IMR-90 (cell line): ENCODE data around the gene ETV7. TPM values are rescaled to one million over a fixed set of nuclear protein-coding genes. Genes with fewer than 3 reads are reported as not detected.

Source experiments
- ATAC-seq: fragments of 200-7000 bp; cut with Tn5 transposase; 2 replicates; pipeline ENCODE4 v1.9.1; 2020; ENCODE audit warnings: low read depth, mild to moderate bottlenecking, moderate library complexity
- BruUV-seq: library from RNA; stranded (reverse); fragments of 400-500 nt; replicated peaks from 2 replicates; lab custom pipeline; 2021; lab: Mats Ljungman, UMichigan
- CTCF ChIA-PET: fragments of 300-600 bp; formaldehyde crosslinking; extraction: SDS; loops from one replicate; lab custom pipeline; 2021; ENCODE audit warnings: antibody characterized with exemption; lab: Yijun Ruan, JAX
- POLR2A ChIA-PET: fragments of 300-600 bp; sonication (Branson Sonifier 250); formaldehyde crosslinking; loops from one replicate; lab custom pipeline; 2022; ENCODE audit warnings: antibody characterized with exemption; ENCODE audit not compliant: unreplicated experiment; lab: Charles Lee
- DNase-seq: peaks from one replicate; pipeline ENCODE4 v3.0.0; 2013
- H2AFZ ChIP-seq: replicated peaks from 2 replicates; pipeline ENCODE3; 2013; ENCODE audit warnings: low read length, mild to moderate bottlenecking; ENCODE audit not compliant: poor library complexity
- H2AK5ac ChIP-seq: 2 replicates; pipeline ENCODE4 v1.6.1; 2013; ENCODE audit warnings: low read depth, low read length, inconsistent platforms
- H2AK9ac ChIP-seq: replicated peaks from 2 replicates; pipeline ENCODE3; 2013; ENCODE audit warnings: mild to moderate bottlenecking, low read depth, low read length, moderate library complexity; ENCODE audit not compliant: poor library complexity
- H2BK120ac ChIP-seq: 2 replicates; pipeline ENCODE4 v1.6.1; 2013; ENCODE audit warnings: low read depth, low read length, inconsistent platforms
- H2BK15ac ChIP-seq: 3 replicates; pipeline ENCODE4 v1.6.1; 2013; ENCODE audit warnings: low read depth, low read length, inconsistent platforms
- H2BK20ac ChIP-seq: 2 replicates; pipeline ENCODE4 v1.6.1; 2013; ENCODE audit warnings: low read depth, mild to moderate bottlenecking, inconsistent platforms, low read length, moderate library complexity
- H2BK5ac ChIP-seq: 2 replicates; pipeline ENCODE4 v1.6.1; 2013; ENCODE audit warnings: mild to moderate bottlenecking, low read depth, low read length, inconsistent platforms; ENCODE audit not compliant: poor library complexity, severe bottlenecking
- H3K14ac ChIP-seq: replicated peaks from 2 replicates; pipeline ENCODE4 v1.6.1; 2013; ENCODE audit warnings: low read depth, low read length, inconsistent platforms
- H3K18ac ChIP-seq: 2 replicates; pipeline ENCODE4 v1.6.1; 2013; ENCODE audit warnings: low read depth, low read length, control low read depth
- H3K23ac ChIP-seq: 2 replicates; pipeline ENCODE4 v1.6.1; 2013; ENCODE audit warnings: low read depth, low read length, inconsistent platforms
- H3K27ac ChIP-seq: 2 replicates; pipeline ENCODE4 v1.5.1; 2013; ENCODE audit warnings: mild to moderate bottlenecking, control low read depth, low read length; ENCODE audit not compliant: insufficient read depth
- H3K27me3 ChIP-seq: 2 replicates; pipeline ENCODE4 v1.6.1; 2013; ENCODE audit warnings: low read length; ENCODE audit not compliant: control insufficient read depth, insufficient read depth
- H3K36me3 ChIP-seq: 2 replicates; pipeline ENCODE4 v1.6.1; 2013; ENCODE audit warnings: low read length, mixed read lengths; ENCODE audit not compliant: control insufficient read depth, insufficient read depth
- H3K4ac ChIP-seq: 2 replicates; pipeline ENCODE4 v1.6.1; 2013; ENCODE audit warnings: low read depth, low read length, inconsistent platforms
- H3K4me1 ChIP-seq: 2 replicates; pipeline ENCODE4 v1.6.1; 2013; ENCODE audit warnings: low read length, mixed read lengths; ENCODE audit not compliant: control insufficient read depth, insufficient read depth
- H3K4me2 ChIP-seq: 2 replicates; pipeline ENCODE4 v1.6.1; 2013; ENCODE audit warnings: low read depth, mild to moderate bottlenecking, control low read depth, low read length, moderate library complexity
- H3K4me3 ChIP-seq: 2 replicates; pipeline ENCODE4 v1.5.1; 2013; ENCODE audit warnings: low read depth, mild to moderate bottlenecking, control low read depth, low read length, moderate library complexity; ENCODE audit not compliant: insufficient read depth
- H3K56ac ChIP-seq: 2 replicates; pipeline ENCODE4 v1.6.1; 2013; ENCODE audit warnings: low read length, inconsistent platforms; ENCODE audit not compliant: insufficient read depth; ENCODE audit errors: extremely low read depth
- H3K79me1 ChIP-seq, 2 experiments: 2 replicates each; pipeline ENCODE4 v1.6.1; 2013; ENCODE audit warnings: low read length in 2 of 2, inconsistent platforms in 1 of 2, low read depth in 1 of 2
- H3K9ac ChIP-seq: 2 replicates; pipeline ENCODE4 v1.6.1; 2013; ENCODE audit warnings: low read depth, low read length, control low read depth
- H3K9me1 ChIP-seq: 2 replicates; pipeline ENCODE4 v1.6.1; 2013; ENCODE audit warnings: low read length, inconsistent platforms; ENCODE audit not compliant: insufficient read depth
- H3K9me3 ChIP-seq: 2 replicates; pipeline ENCODE4 v1.6.1; 2013; ENCODE audit warnings: low read length; ENCODE audit not compliant: control insufficient read depth, insufficient read depth
- H4K20me1 ChIP-seq: 2 replicates; pipeline ENCODE4 v1.6.1; 2013; ENCODE audit warnings: low read length, inconsistent platforms; ENCODE audit not compliant: insufficient read depth
- H4K5ac ChIP-seq: 2 replicates; pipeline ENCODE4 v1.6.1; 2013; ENCODE audit warnings: mild to moderate bottlenecking, low read depth, low read length, control low read depth
- H4K8ac ChIP-seq, 2 experiments: 2 replicates each; pipeline ENCODE4 v1.6.1; 2013; ENCODE audit warnings: low read depth in 2 of 2, low read length in 2 of 2, control low read depth in 1 of 2, inconsistent platforms in 1 of 2
- H4K91ac ChIP-seq: 2 replicates; pipeline ENCODE4 v1.6.1; 2013; ENCODE audit warnings: low read depth, low read length, inconsistent platforms; ENCODE audit not compliant: insufficient read depth
- BHLHE40 ChIP-seq: fragments of 150-350 bp; IDR thresholded peaks from 2 replicates; pipeline ENCODE4 v1.6.1; 2016; ENCODE audit warnings: mild to moderate bottlenecking, low read depth, low read length
- CEBPB ChIP-seq: IDR thresholded peaks from 2 replicates; pipeline ENCODE4 v1.6.1; 2012; ENCODE audit warnings: low read depth, low read length, improper control_type of control experiment
- CHD1 ChIP-seq: IDR thresholded peaks from 2 replicates; pipeline ENCODE4 v1.6.1; 2012; ENCODE audit warnings: low read depth, low read length, improper control_type of control experiment
- FOS ChIP-seq: fragments of 150-350 bp; IDR thresholded peaks from 2 replicates; pipeline ENCODE4 v1.6.1; 2016; ENCODE audit warnings: low read depth, low read length
- MAFK ChIP-seq: IDR thresholded peaks from 2 replicates; pipeline ENCODE4 v1.6.1; 2012; ENCODE audit warnings: low read depth, low read length, improper control_type of control experiment
- MAZ ChIP-seq: IDR thresholded peaks from 2 replicates; pipeline ENCODE4 v1.6.1; 2012; ENCODE audit warnings: low read depth, mild to moderate bottlenecking, low read length, improper control_type of control experiment, moderate library complexity, borderline replicate concordance
- NFE2L2 ChIP-seq: fragments of 150-350 bp; IDR thresholded peaks from 2 replicates; pipeline ENCODE4 v1.6.1; 2016; ENCODE audit warnings: low read depth, mild to moderate bottlenecking, low read length
- POLR2A ChIP-seq: IDR thresholded peaks from 2 replicates; pipeline ENCODE4 v1.6.1; 2012; ENCODE audit warnings: mild to moderate bottlenecking, low read depth, low read length
- RFX5 ChIP-seq: IDR thresholded peaks from 2 replicates; pipeline ENCODE4 v1.8.0; 2012; ENCODE audit warnings: low read depth, mild to moderate bottlenecking, low read length, moderate library complexity
- WGBS, 2 experiments: methylation state at CpG; one replicate each; pipeline versions ENCODE4 v1.1.5 to v1.1.7; 2013; ENCODE audit warnings: missing lambda C conversion rate in 2 of 2; ENCODE audit not compliant: insufficient read length in 1 of 2; ENCODE audit errors: extremely low coverage in 2 of 2; 5-methylcytosine and 5-hydroxymethylcytosine counted together
- dilution Hi-C: fragments of 300-500 bp; cut with HindIII; formaldehyde crosslinking; loops from one replicate; pipeline ENCODE4 v1.14.3; 2018; ENCODE audit warnings: low sequenced_read_pairs; ENCODE audit not compliant: unreplicated experiment
- in situ Hi-C: fragments of 300-500 bp; cut with MboI; formaldehyde crosslinking; loops from 3 replicates; pipeline ENCODE4 v1.14.3; 2019; ENCODE audit warnings: low sequenced_read_pairs, inconsistent platforms, mixed read lengths
- intact Hi-C: fragments of 100-400 bp; cut with micrococcal nuclease; formaldehyde crosslinking; loops from 2 replicates; pipeline ENCODE4 v1.10.0; 2022
- polyA plus RNA-seq, 3 experiments: library from polyadenylated mRNA; depleted of rRNA; stranded (reverse); fragments of >200 nt; gene quantifications; 2 replicates each; pipeline ENCODE4 v1.2.3, GENCODE V29; 2012; ENCODE audit warnings: low replicate concordance in 1 of 3
- total RNA-seq: library from RNA; depleted of rRNA; stranded (reverse); fragments of >200 nt; gene quantifications from 2 replicates; pipeline ENCODE4 v1.2.3, GENCODE V29; 2012
- TF ChIP-seq, protein P1 (sequence below): fragments of 150-350 bp; IDR thresholded peaks from 2 replicates; pipeline ENCODE4 v1.6.1; 2016; ENCODE audit warnings: low read depth, mild to moderate bottlenecking, low read length, moderate library complexity, borderline replicate concordance

Gene ETV7
- total and polyA plus RNA-seq, 2 of the 4 experiments (the other 2 are of a cell fraction): 0.17 to 0.18 TPM

DNA sequence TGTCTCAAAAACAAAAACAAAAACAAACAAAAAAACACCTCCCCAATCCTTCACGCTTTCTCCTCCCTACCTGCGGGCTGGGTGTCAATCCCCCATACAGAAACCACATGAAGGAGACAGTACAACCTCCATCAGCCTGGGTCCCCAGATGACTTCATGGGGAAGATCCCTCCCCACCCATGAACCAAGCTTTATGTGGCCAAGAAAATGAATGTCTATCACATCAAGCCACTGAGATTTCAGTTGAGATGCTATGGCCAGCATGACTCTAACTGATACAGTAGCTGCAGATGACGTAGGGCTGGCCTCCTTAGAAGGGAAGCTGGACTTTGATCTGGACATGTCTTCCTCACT, 29.6 kb downstream of the ETV7 start:
- Histone ChIP-seq H3K56ac (no peak overlapping the region), H3K27ac (no peak overlapping the region), H4K20me1 (no peaks in the 10 kb centered on the region), H3K27me3 (peaks cover 8% of the 10 kb centered on the region), H3K9ac (no peak overlapping the region), H4K5ac (no peak overlapping the region; the same call in 1 of the 2 replicates), H3K14ac (no peak overlapping the region), H3K18ac (no peak overlapping the region), H2BK15ac (no peak overlapping the region), H3K4me1 (peaks cover 7% of the 10 kb centered on the region), H4K91ac (no peak overlapping the region), H3K36me3 (no peaks in the 10 kb centered on the region), H2BK120ac (no peak overlapping the region), H3K4ac (no peak overlapping the region), H3K4me2 (no peak overlapping the region), H3K4me3 (no peak overlapping the region), H3K9me3 (no peaks in the 10 kb centered on the region), H2AK9ac (no peak overlapping the region), H2BK20ac (no peak overlapping the region), H3K79me1 (no peaks in the 10 kb centered on the region), H3K9me1 (no peaks in the 10 kb centered on the region), H2AFZ (no peak overlapping the region), H3K23ac (no peak overlapping the region), H2AK5ac (no peak overlapping the region), H4K8ac (no peak overlapping the region), H2BK5ac (no peak overlapping the region)
- POLR2A ChIA-PET: interaction anchor here (0.6 kb wide), 1 partner anchor 222 kb away, joined by 5 read pairs; no protein-coding TSS in a partner anchor
- dilution Hi-C loops: no loop called here
- DNase-seq (no peak), ATAC-seq (no peak)
- WGBS, 2 experiments: no CpG with 5 or more reads among the region's 3 CpGs
- CTCF ChIA-PET: interaction anchor here (1.4 to 1.8 kb wide), 2 partner anchors 17 to 55 kb away, joined by 6 to 8 read pairs; no protein-coding TSS in a partner anchor
- no TSS peak for BruUV-seq
- in situ Hi-C loops: loop anchor here (5.0 kb wide), 1 partner anchor 231 kb away; no protein-coding TSS in a partner anchor
- intact Hi-C loops: no loop called here
- no peak for TF ChIP-seq FOS
- TF ChIP-seq BHLHE40: no peak
- TF ChIP-seq MAZ: no peak
- TF ChIP-seq NFE2L2: no peak
- TF ChIP-seq, protein P1, sequence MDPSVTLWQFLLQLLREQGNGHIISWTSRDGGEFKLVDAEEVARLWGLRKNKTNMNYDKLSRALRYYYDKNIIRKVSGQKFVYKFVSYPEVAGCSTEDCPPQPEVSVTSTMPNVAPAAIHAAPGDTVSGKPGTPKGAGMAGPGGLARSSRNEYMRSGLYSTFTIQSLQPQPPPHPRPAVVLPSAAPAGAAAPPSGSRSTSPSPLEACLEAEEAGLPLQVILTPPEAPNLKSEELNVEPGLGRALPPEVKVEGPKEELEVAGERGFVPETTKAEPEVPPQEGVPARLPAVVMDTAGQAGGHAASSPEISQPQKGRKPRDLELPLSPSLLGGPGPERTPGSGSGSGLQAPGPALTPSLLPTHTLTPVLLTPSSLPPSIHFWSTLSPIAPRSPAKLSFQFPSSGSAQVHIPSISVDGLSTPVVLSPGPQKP: no peak
- TF ChIP-seq RFX5: no peak
- no peak for TF ChIP-seq POLR2A
- TF ChIP-seq MAFK: no peak
- TF ChIP-seq CHD1: no peak
- TF ChIP-seq CEBPB: no peak
